Colonic mucosa (tissue), 4 donors: ENCODE data around the gene CRY1. TPM values are rescaled to one million over a fixed set of nuclear protein-coding genes. Genes with fewer than 3 reads are reported as not detected.
"Not testable (repeated sequence)": the region's sequence is repeated elsewhere in the genome, so short reads cannot be mapped to it uniquely, and the experiment has no call there.

Experiments used
- DNase-seq: peaks from one replicate; pipeline ENCODE4 v3.0.0-alpha.2; 2020
- H3K27ac ChIP-seq: fragments of 200-600 bp; one replicate; pipeline ENCODE4 v1.8.0; 2021
- H3K27me3 ChIP-seq: fragments of 200-600 bp; one replicate; pipeline ENCODE4 v1.8.0; 2021
- H3K36me3 ChIP-seq: fragments of 200-600 bp; one replicate; pipeline ENCODE4 v1.8.0; 2021
- H3K4me1 ChIP-seq: fragments of 200-600 bp; one replicate; pipeline ENCODE4 v1.8.0; 2021; ENCODE audit warnings: mild to moderate bottlenecking
- H3K4me3 ChIP-seq: fragments of 200-600 bp; one replicate; pipeline ENCODE4 v1.8.0; 2021
- H3K9ac ChIP-seq, 2 donors: one replicate each; pipeline ENCODE4 v1.7.0; 2013; ENCODE audit warnings: control low read depth in 2 of 2, low read depth in 2 of 2, low read length in 2 of 2
- H3K9me3 ChIP-seq: fragments of 200-600 bp; one replicate; pipeline ENCODE4 v1.8.0; 2021
- CTCF ChIP-seq: fragments of 200-600 bp; IDR thresholded peaks from one replicate; pipeline ENCODE4 v1.8.0; 2022; ENCODE audit warnings: antibody characterized with exemption, mild to moderate bottlenecking
- intact Hi-C: fragments of 100-400 bp; cut with DNase I; formaldehyde crosslinking; loops from one replicate; pipeline ENCODE4 v1.14.1; 2022
- total RNA-seq, 2 donors: library from RNA; stranded (reverse); fragmentation: NEBNext Ultra II Directional in 1 of 2; extraction: Animal tissue kit (Norgen Biotek cat#: 25700) in 1 of 2; gene quantifications; one replicate each; pipeline ENCODE4 v1.2.1, GENCODE V29; 2021
- donor health status: healthy.
- donor health status: DM: no; HTN: no; CAD: no.
- donor health status: DM: no; HTN: no; CAD: no.

Gene CRY1
- total RNA-seq, 2 donors from 2014 or later, result 14.2 to 22.5 TPM

- intact Hi-C loops, result no loop called here
- no peak for DNase-seq
- H3K36me3 ChIP-seq, result no peaks in the 10 kb centered on the region
- H3K4me1 ChIP-seq, result no peaks in the 10 kb centered on the region
- no peaks in the 10 kb centered on the region for H3K9me3 ChIP-seq
- no peak overlapping the region for H3K9ac ChIP-seq
- no peaks in the 10 kb centered on the region for H3K27me3 ChIP-seq
- no peak for TF ChIP-seq CTCF
- no peak overlapping the region for H3K27ac ChIP-seq
- H3K4me3 ChIP-seq, result no peak overlapping the region
Measured at GRCh38 chr12:107086314-107086713, 7.0 kb downstream of the CRY1 start.

GRCh38 chr12:107081778-107082177, 11.6 kb downstream of the CRY1 start:
- H3K4me1 ChIP-seq, result no peaks in the 10 kb centered on the region

GRCh38 chr12:107080299-107080698, 13.1 kb downstream of the CRY1 start:
- Histone ChIP-seq H3K4me3 (no peak overlapping the region), H3K27ac (no peak overlapping the region), H3K9ac (no peak overlapping the region), H3K4me1 (no peaks in the 10 kb centered on the region), H3K9me3 (no peaks in the 10 kb centered on the region), H3K27me3 (no peaks in the 10 kb centered on the region), H3K36me3 (no peaks in the 10 kb centered on the region)
- intact Hi-C loops, result no loop called here
- DNase-seq, result no peak
- TF ChIP-seq CTCF, result no peak

More at GRCh38 chr12:107081778-107082177, 11.6 kb downstream of the CRY1 start:
- no peak overlapping the region for H3K27ac ChIP-seq
- H3K9me3 ChIP-seq, result no peaks in the 10 kb centered on the region
- intact Hi-C loops, result no loop called here
- no peaks in the 10 kb centered on the region for H3K36me3 ChIP-seq
- no peak overlapping the region for H3K4me3 ChIP-seq
- no peak for TF ChIP-seq CTCF
- H3K27me3 ChIP-seq, result no peaks in the 10 kb centered on the region
- no peak overlapping the region for H3K9ac ChIP-seq
- no peak for DNase-seq

GRCh38 chr12:107079172-107080011, 14.0 kb downstream of the CRY1 start:
- no peak overlapping the region for H3K4me3 ChIP-seq
- peak; percentile 36 for TF ChIP-seq CTCF
- no peaks in the 10 kb centered on the region for H3K9me3 ChIP-seq
- no peak overlapping the region for H3K9ac ChIP-seq
- DNase-seq, result no peak
- H3K27me3 ChIP-seq, result no peaks in the 10 kb centered on the region
- no peak overlapping the region for H3K27ac ChIP-seq
- no peaks in the 10 kb centered on the region for H3K36me3 ChIP-seq
- H3K4me1 ChIP-seq, result no peaks in the 10 kb centered on the region
- intact Hi-C loops, result no loop called here

GRCh38 chr12:107073266-107073665, 20.1 kb downstream of the CRY1 start:
- H3K36me3 ChIP-seq, intact Hi-C loops, H3K9me3 ChIP-seq, H3K27ac ChIP-seq, H3K4me3 ChIP-seq, H3K4me1 ChIP-seq, H3K9ac ChIP-seq, H3K27me3 ChIP-seq, DNase-seq: not testable (repeated sequence)

GRCh38 chr12:107066691-107067090, 26.7 kb downstream of the CRY1 start:
- DNase-seq, result no peak
- H3K27me3 ChIP-seq, result no peaks in the 10 kb centered on the region
- no peak for TF ChIP-seq CTCF
- H3K4me3 ChIP-seq, result no peak overlapping the region
- no peaks in the 10 kb centered on the region for H3K4me1 ChIP-seq
- no peak overlapping the region for H3K27ac ChIP-seq
- intact Hi-C loops, result no loop called here
- no peaks in the 10 kb centered on the region for H3K9me3 ChIP-seq
- no peak overlapping the region for H3K9ac ChIP-seq
- no peaks in the 10 kb centered on the region for H3K36me3 ChIP-seq
